Transverse colon (tissue), 4 donors: ENCODE data around the gene PRKCSH.

ENCODE experiments used
- CTCF ChIP-seq, 5 experiments: fragments of 200-600 bp in 3 of 5; fragments of 450-650 bp in 2 of 5; sonication (generic) in 3 of 5; IDR thresholded peaks; 1 replicate in 2 of 5; 2 replicates in 3 of 5; pipeline ENCODE4 v1.5.1; 2016 to 2017; ENCODE audit warnings: antibody characterized with exemption in 5 of 5, inconsistent platforms in 3 of 5, mild to moderate bottlenecking in 2 of 5, moderate library complexity in 1 of 5
- EP300 ChIP-seq: sonication (generic); formaldehyde crosslinking; IDR thresholded peaks from one replicate; pipeline ENCODE4 v1.6.1; 2017; ENCODE audit warnings: antibody characterized with exemption, low read depth
- POLR2A ChIP-seq: fragments of 450-650 bp; IDR thresholded peaks from one replicate; pipeline ENCODE4 v1.6.1; 2016; ENCODE audit warnings: antibody characterized with exemption, mild to moderate bottlenecking, moderate library complexity
- POLR2AphosphoS5 ChIP-seq, 3 donors: sonication (generic); formaldehyde crosslinking; IDR thresholded peaks; one replicate each; pipeline ENCODE4 v1.6.1; 2016; ENCODE audit warnings: antibody characterized with exemption in 3 of 3

DNA sequence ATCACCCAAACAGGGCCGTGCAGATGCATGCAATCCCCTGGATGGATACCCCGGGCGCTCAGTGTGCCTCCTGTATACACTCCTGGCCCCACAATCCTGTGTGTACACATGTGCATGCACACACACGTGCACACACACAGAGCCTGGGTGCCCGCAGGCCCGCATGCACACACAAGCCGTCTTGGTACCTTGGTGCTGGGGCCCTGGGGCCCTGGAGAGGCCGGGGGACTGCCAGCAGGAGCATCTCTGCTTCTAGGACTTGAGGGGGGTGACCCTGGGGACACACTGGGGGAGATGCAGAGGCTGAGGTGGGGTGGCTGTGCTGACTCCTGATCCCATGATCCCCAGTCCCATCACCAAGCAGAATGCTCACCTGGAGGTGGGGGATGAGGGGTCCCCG, 35.8 kb upstream of the PRKCSH start:
- TF ChIP-seq POLR2A = no peak
- TF ChIP-seq CTCF (IDR thresholded peaks at IDR 0.05) = no peak
- no peak for TF ChIP-seq EP300
- no peak for TF ChIP-seq POLR2AphosphoS5 (IDR thresholded peaks at IDR 0.05)
